Neuronal stem cell (in vitro differentiated cells): Measurements from ENCODE around the gene ATP8B4.
A peak's percentile ranks its signal among the peaks of the same experiment; 100 is the strongest.

Experiments used
- DNase-seq: peaks from one replicate; pipeline ENCODE4 v3.0.0-alpha.2; 2013; ENCODE audit warnings: low spot score
- H2AFZ ChIP-seq: one replicate; pipeline ENCODE4 v1.6.1; 2013; ENCODE audit warnings: mild to moderate bottlenecking, low read length, inconsistent platforms
- H2AK5ac ChIP-seq: 2 replicates; pipeline ENCODE4 v1.6.1; 2013; ENCODE audit warnings: low read depth, mild to moderate bottlenecking, inconsistent platforms, low read length, moderate library complexity, mixed read lengths
- H2BK120ac ChIP-seq: 2 replicates; pipeline ENCODE4 v1.6.1; 2013; ENCODE audit warnings: low read depth, mild to moderate bottlenecking, inconsistent platforms, low read length, moderate library complexity, mixed read lengths
- H2BK12ac ChIP-seq: one replicate; pipeline ENCODE4 v1.6.1; 2013; ENCODE audit warnings: low read length, inconsistent platforms
- H2BK15ac ChIP-seq: 2 replicates; pipeline ENCODE4 v1.6.1; 2013; ENCODE audit warnings: mild to moderate bottlenecking, low read length, inconsistent platforms, mixed read lengths
- H2BK5ac ChIP-seq: one replicate; pipeline ENCODE4 v1.6.1; 2013; ENCODE audit warnings: inconsistent platforms, mild to moderate bottlenecking, low read length, moderate library complexity
- H3K14ac ChIP-seq: one replicate; pipeline ENCODE4 v1.6.1; 2013; ENCODE audit warnings: low read length, inconsistent platforms
- H3K18ac ChIP-seq: 2 replicates; pipeline ENCODE4 v1.6.1; 2013; ENCODE audit warnings: low read length, inconsistent platforms
- H3K23ac ChIP-seq: 2 replicates; pipeline ENCODE4 v1.6.1; 2013; ENCODE audit warnings: low read depth, mild to moderate bottlenecking, mixed read lengths, low read length, inconsistent platforms; ENCODE audit not compliant: poor library complexity
- H3K27ac ChIP-seq: replicated peaks from 3 replicates; pipeline ENCODE4 v1.5.1; 2013; ENCODE audit warnings: low read length, inconsistent platforms
- H3K27me3 ChIP-seq, 3 experiments: 2 replicates each; pipeline ENCODE4 v1.6.1; 2013; ENCODE audit warnings: low read length in 3 of 3, mild to moderate bottlenecking in 2 of 3, inconsistent platforms in 1 of 3, low read depth in 1 of 3, mixed read lengths in 1 of 3, moderate library complexity in 1 of 3; ENCODE audit not compliant: control insufficient read depth in 3 of 3, insufficient read depth in 3 of 3
- H3K36me3 ChIP-seq, 2 donors: replicated peaks in 1 of 2; 2 replicates each; pipeline ENCODE4 v1.6.1; 2013; ENCODE audit warnings: low read length in 2 of 2; ENCODE audit not compliant: control insufficient read depth in 2 of 2, insufficient read depth in 2 of 2
- H3K4ac ChIP-seq: 2 replicates; pipeline ENCODE4 v1.6.1; 2013; ENCODE audit warnings: inconsistent platforms, mild to moderate bottlenecking, low read length, moderate library complexity
- H3K4me1 ChIP-seq, 2 donors: 1 replicate in 1 of 2; 2 replicates in 1 of 2; pipeline ENCODE4 v1.6.1; 2013; ENCODE audit warnings: low read length in 2 of 2, low read depth in 1 of 2; ENCODE audit not compliant: control insufficient read depth in 2 of 2, insufficient read depth in 1 of 2
- H3K4me2 ChIP-seq: one replicate; pipeline ENCODE4 v1.6.1; 2013; ENCODE audit warnings: mild to moderate bottlenecking, low read length, inconsistent platforms; ENCODE audit not compliant: insufficient read depth, poor library complexity, severe bottlenecking
- H3K4me3 ChIP-seq, 2 donors: 2 replicates each; pipeline ENCODE4 v1.5.1; 2013; ENCODE audit warnings: low read length in 2 of 2, mild to moderate bottlenecking in 2 of 2, inconsistent platforms in 1 of 2, moderate library complexity in 1 of 2
- H3K79me1 ChIP-seq: one replicate; pipeline ENCODE4 v1.6.1; 2013; ENCODE audit warnings: low read depth, mild to moderate bottlenecking, inconsistent platforms, low read length, moderate library complexity
- H3K9ac ChIP-seq: one replicate; pipeline ENCODE4 v1.6.1; 2013; ENCODE audit warnings: mild to moderate bottlenecking, low read depth, low read length, inconsistent platforms; ENCODE audit not compliant: poor library complexity
- H3K9me3 ChIP-seq, 2 donors: replicated peaks in 1 of 2; 2 replicates each; pipeline versions ENCODE3 to v1.6.1; 2013; ENCODE audit warnings: low read length in 2 of 2, mild to moderate bottlenecking in 2 of 2, inconsistent platforms in 1 of 2, low read depth in 1 of 2, mixed read lengths in 1 of 2, moderate library complexity in 1 of 2; ENCODE audit not compliant: control insufficient read depth in 2 of 2, insufficient read depth in 1 of 2
- H4K8ac ChIP-seq: one replicate; pipeline ENCODE4 v1.6.1; 2013; ENCODE audit warnings: low read depth, mild to moderate bottlenecking, inconsistent platforms, low read length, moderate library complexity
- H4K91ac ChIP-seq: one replicate; pipeline ENCODE4 v1.6.1; 2013; ENCODE audit warnings: low read length, low read depth, mild to moderate bottlenecking, inconsistent platforms; ENCODE audit not compliant: poor library complexity
- WGBS, 2 donors: extraction: QIAGEN DNeasy Blood & Tissue Kit; methylation state at CpG; one replicate each; pipeline ENCODE4 v1.1.7; 2013; ENCODE audit warnings: missing lambda C conversion rate in 2 of 2, mixed read lengths in 1 of 2; ENCODE audit not compliant: insufficient read length in 2 of 2, insufficient replicate concordance in 1 of 2; ENCODE audit errors: extremely low coverage in 2 of 2; 5-methylcytosine and 5-hydroxymethylcytosine counted together

The ATP8B4 gene

DNA sequence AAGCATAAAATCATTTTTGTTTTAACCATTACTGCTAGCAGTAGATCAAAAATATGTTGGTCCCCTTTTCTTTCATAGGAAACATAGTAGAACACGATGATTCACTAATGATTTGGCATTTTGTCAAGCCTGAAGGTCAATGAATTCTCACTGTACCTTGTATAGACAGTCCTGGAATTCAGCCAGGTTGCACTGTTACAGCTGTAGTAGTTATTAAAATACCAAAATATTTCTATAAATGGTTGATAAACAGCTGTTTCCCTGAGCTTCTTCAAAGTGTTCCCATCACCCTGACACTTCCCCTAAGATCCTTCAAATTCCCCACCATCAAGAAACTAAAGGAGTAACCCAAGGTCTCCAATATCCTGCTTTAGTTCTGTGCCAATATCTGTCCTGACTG is 200.9 kb downstream of the ATP8B4 start:
- no peak overlapping the region for H3K9ac ChIP-seq
- H2BK120ac ChIP-seq: no peak overlapping the region
- WGBS, 2 donors: no CpG with 5 or more reads among the region's 1 CpG
- H2BK12ac ChIP-seq: no peak overlapping the region
- no peak overlapping the region for H2BK5ac ChIP-seq
- H2AFZ ChIP-seq: no peak overlapping the region
- H3K79me1 ChIP-seq: no peaks in the 10 kb centered on the region
- H3K4ac ChIP-seq: no peak overlapping the region
- H3K18ac ChIP-seq: no peak overlapping the region
- no peak overlapping the region for H4K8ac ChIP-seq
- peaks cover 0 to 1% of the 10 kb centered on the region in 2 donors for H3K4me1 ChIP-seq
- no peak overlapping the region for H2AK5ac ChIP-seq
- H3K4me3 ChIP-seq: no peak overlapping the region
- no peak overlapping the region for H3K14ac ChIP-seq
- no peak for DNase-seq
- no peaks in the 10 kb centered on the region for H3K9me3 ChIP-seq
- no peak overlapping the region for H4K91ac ChIP-seq
- H3K4me2 ChIP-seq: no peak overlapping the region
- H3K27me3 ChIP-seq: no peaks in the 10 kb centered on the region
- no peak overlapping the region for H3K23ac ChIP-seq
- H3K36me3 ChIP-seq: no peaks in the 10 kb centered on the region
- no peak overlapping the region for H3K27ac ChIP-seq
- no peak overlapping the region for H2BK15ac ChIP-seq

DNA sequence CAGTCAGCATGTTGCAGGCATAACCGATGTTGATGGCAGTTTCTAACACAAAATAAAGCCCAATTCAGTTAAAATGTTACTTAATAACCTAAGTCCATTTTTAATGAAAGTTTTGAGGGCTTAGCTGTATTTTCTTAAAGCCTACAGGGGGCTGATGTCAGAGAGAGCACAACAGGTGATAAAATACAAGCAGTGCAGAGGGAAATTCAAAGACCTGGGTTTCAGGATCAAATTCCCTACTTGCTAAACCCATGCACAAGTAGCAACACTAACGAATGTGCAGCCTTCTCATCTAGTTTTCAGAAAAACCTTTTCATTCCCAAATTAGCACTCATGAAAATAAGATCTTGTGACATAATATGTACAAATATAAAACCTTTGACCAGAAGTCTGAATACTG is 202.0 kb downstream of the ATP8B4 start:
- H3K18ac ChIP-seq: no peak overlapping the region
- H2BK120ac ChIP-seq: no peak overlapping the region
- no peak for DNase-seq
- H3K4me2 ChIP-seq: no peak overlapping the region
- peaks cover 0 to 1% of the 10 kb centered on the region in 2 donors for H3K4me1 ChIP-seq
- H3K9ac ChIP-seq: no peak overlapping the region
- no peak overlapping the region for H4K91ac ChIP-seq
- no peak overlapping the region for H3K14ac ChIP-seq
- H2BK12ac ChIP-seq: no peak overlapping the region
- H3K9me3 ChIP-seq: no peaks in the 10 kb centered on the region
- no peak overlapping the region for H2BK5ac ChIP-seq
- H2AFZ ChIP-seq: no peak overlapping the region
- no peak overlapping the region for H2AK5ac ChIP-seq
- no peak overlapping the region for H3K27ac ChIP-seq
- H4K8ac ChIP-seq: no peak overlapping the region
- WGBS, 2 donors: no CpG with 5 or more reads among the region's 2 CpGs
- no peak overlapping the region for H3K23ac ChIP-seq
- H3K27me3 ChIP-seq: no peaks in the 10 kb centered on the region
- no peaks in the 10 kb centered on the region for H3K79me1 ChIP-seq
- H3K4me3 ChIP-seq: no peak overlapping the region
- H3K4ac ChIP-seq: no peak overlapping the region
- H3K36me3 ChIP-seq: no peaks in the 10 kb centered on the region
- no peak overlapping the region for H2BK15ac ChIP-seq

DNA sequence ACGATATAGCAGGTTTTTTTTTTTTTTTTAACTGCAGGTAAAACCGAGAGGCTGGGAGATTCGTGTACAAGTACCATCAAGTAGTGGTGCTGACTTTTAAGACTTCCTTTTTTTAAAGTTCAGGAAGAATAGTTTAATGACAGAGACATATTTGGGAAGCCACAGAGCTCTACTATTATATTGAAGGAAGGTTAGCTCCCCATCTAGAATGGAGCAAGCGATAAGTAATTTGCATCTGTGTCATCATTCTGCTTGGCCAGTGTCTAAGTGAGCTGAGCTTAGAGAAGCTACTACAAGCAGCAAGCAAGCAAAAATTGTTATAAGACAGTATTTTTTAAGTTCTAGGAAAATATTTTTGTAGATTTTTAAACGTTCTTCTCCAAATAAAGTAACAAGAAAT is 203.2 kb downstream of the ATP8B4 start:
- Histone ChIP-seq H3K79me1 (no peaks in the 10 kb centered on the region), H2BK15ac (no peak overlapping the region), H2BK12ac (no peak overlapping the region), H3K27me3 (no peaks in the 10 kb centered on the region), H2BK120ac (no peak overlapping the region), H3K23ac (no peak overlapping the region), H3K9me3 (no peaks in the 10 kb centered on the region), H3K18ac (no peak overlapping the region), H4K8ac (no peak overlapping the region), H4K91ac (no peak overlapping the region), H2AK5ac (no peak overlapping the region), H3K27ac (no peak overlapping the region), H3K36me3 (no peaks in the 10 kb centered on the region), H3K4me2 (no peak overlapping the region), H3K9ac (no peak overlapping the region), H3K4ac (no peak overlapping the region), H2BK5ac (no peak overlapping the region), H3K4me1 (no peaks in the 10 kb centered on the region), H3K4me3 (no peak overlapping the region), H2AFZ (no peak overlapping the region), H3K14ac (no peak overlapping the region)
- WGBS, 2 donors: no CpG with 5 or more reads among the region's 5 CpGs
- DNase-seq: no peak

DNA sequence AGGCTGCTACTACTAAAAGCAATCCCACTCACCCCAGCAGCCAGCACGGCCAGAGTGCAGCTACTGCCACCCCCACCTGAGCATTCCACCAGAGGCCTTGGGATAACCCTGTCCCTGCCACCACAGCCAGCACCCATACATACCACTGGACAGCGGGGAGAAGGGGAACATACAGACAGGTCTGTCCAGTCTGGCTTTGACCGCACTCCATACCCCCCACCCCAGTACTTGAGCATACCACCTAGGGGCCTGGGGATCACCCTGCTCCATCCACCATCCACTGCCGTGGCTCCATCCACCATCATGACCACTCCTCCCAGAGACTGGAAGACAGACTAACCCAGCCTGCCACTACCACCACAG is 210.1 kb downstream of the ATP8B4 start:
- WGBS, 2 donors: no CpG with 5 or more reads among the region's 4 CpGs
- Histone ChIP-seq H2BK120ac (no peak overlapping the region), H2BK12ac (no peak overlapping the region), H3K4me2 (no peak overlapping the region), H3K23ac (peak overlapping the region; percentile 1), H3K4me3 (no peak overlapping the region), H3K9ac (peak overlapping the region; percentile 24), H4K8ac (no peak overlapping the region), H3K18ac (peak overlapping the region; percentile 0), H3K36me3 (no peaks in the 10 kb centered on the region), H3K27ac (no peak overlapping the region), H3K9me3 (no peaks in the 10 kb centered on the region), H2AK5ac (no peak overlapping the region), H2AFZ (no peak overlapping the region), H3K27me3 (no peaks in the 10 kb centered on the region), H3K4ac (no peak overlapping the region), H2BK5ac (no peak overlapping the region), H3K14ac (peak overlapping the region; percentile 73), H2BK15ac (peak overlapping the region; percentile 20), H4K91ac (no peak overlapping the region), H3K79me1 (peaks cover 2% of the 10 kb centered on the region), H3K4me1 (no peaks in the 10 kb centered on the region)
- DNase-seq: no peak
